ENCODE results near the gene CAPN9. TPM values are rescaled to one million over a fixed set of nuclear protein-coding genes. Genes with fewer than 3 reads are reported as not detected.

CAPN9 gene
- total and polyA plus RNA-seq, 9 of the 15 experiments (the other 6 are each of a cell fraction or from before 2014, with no cell fraction given), result not detected

GRCh38 chr1:230818901-230819300, 71.7 kb downstream of the CAPN9 start:
- H3K36me3 ChIP-seq (ENCODE audit: control insufficient read depth, insufficient read depth, low read length), result no peaks in the 10 kb centered on the region
- H3K4me2 ChIP-seq (ENCODE audit: insufficient read depth, low read length), result no peak overlapping the region
- peaks cover 26 to 51% of the 10 kb centered on the region in 2 experiments; a peak in 4 of 5 replicates for H3K27me3 ChIP-seq (ENCODE audit: control insufficient read depth in 2 of 2, insufficient read depth in 2 of 2, low read length in 2 of 2)
- ATAC-seq (no peak), FAIRE-seq (no peak), DNase-seq (ENCODE audit: extremely low read depth in 1 of 4, low spot score in 3 of 4) (no peak)
- no peaks in the 10 kb centered on the region for H3K9me1 ChIP-seq (ENCODE audit: control insufficient read depth, insufficient read depth, low read length)
- ChIA-PET POLR2A (interaction anchor here (1.5 kb wide), 1 partner anchor 10 kb away, joined by 3 read pairs; no protein-coding TSS in a partner anchor), CTCF (ENCODE audit: low intra/inter-chr PET ratio) (no interaction called here)
- intact Hi-C loops (cut with micrococcal nuclease) (no loop called here), in situ Hi-C loops (cut with MboI) (no loop called here)
- no peaks in the 10 kb centered on the region for H3K79me2 ChIP-seq (ENCODE audit: control insufficient read depth, insufficient read depth, low read length)
- no peaks in the 10 kb centered on the region for H3K4me1 ChIP-seq (replicated peaks in 1 of 2; ENCODE audit: control insufficient read depth in 2 of 2, insufficient read depth in 2 of 2, low read length in 2 of 2)
- 0% methylated on average over 6 of the region's 6 CpGs for WGBS (ENCODE audit: insufficient coverage, low coverage, missing lambda C conversion rate)
- H3K9me3 ChIP-seq (replicated peaks; ENCODE audit: control insufficient read depth, insufficient read depth, low read depth, low read length), result no peaks in the 10 kb centered on the region
- no peak overlapping the region for H3K9ac ChIP-seq (ENCODE audit: insufficient read depth in 1 of 2, low read depth in 2 of 2, low read length in 2 of 2)
- no TSS peak for BruUV-seq (replicated peaks)
- no peak for TF ChIP-seq RBM39 (optimal IDR thresholded peaks at IDR 0.05; ENCODE audit: low read depth, low read length)
- TF ChIP-seq, protein P1, sequence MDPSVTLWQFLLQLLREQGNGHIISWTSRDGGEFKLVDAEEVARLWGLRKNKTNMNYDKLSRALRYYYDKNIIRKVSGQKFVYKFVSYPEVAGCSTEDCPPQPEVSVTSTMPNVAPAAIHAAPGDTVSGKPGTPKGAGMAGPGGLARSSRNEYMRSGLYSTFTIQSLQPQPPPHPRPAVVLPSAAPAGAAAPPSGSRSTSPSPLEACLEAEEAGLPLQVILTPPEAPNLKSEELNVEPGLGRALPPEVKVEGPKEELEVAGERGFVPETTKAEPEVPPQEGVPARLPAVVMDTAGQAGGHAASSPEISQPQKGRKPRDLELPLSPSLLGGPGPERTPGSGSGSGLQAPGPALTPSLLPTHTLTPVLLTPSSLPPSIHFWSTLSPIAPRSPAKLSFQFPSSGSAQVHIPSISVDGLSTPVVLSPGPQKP (CRISPR knock-in tag; IDR thresholded peaks at IDR 0.05), result no peak
- no peak for TF ChIP-seq FOSL1 (tag; conservative IDR thresholded peaks at IDR 0.05)
- TF ChIP-seq NRF1 (conservative IDR thresholded peaks at IDR 0.05 in 1 of 2, IDR thresholded peaks at IDR 0.05 in 1 of 2), result no peak
- no peak for TF ChIP-seq STAT6 (CRISPR knock-in tag; IDR thresholded peaks at IDR 0.05)
- TF ChIP-seq CLOCK (CRISPR knock-in tag; IDR thresholded peaks at IDR 0.05; ENCODE audit: borderline replicate concordance), result no peak
- no peak for TF ChIP-seq ZNF707 (CRISPR knock-in tag; conservative IDR thresholded peaks at IDR 0.05)
- TF ChIP-seq, protein P2, sequence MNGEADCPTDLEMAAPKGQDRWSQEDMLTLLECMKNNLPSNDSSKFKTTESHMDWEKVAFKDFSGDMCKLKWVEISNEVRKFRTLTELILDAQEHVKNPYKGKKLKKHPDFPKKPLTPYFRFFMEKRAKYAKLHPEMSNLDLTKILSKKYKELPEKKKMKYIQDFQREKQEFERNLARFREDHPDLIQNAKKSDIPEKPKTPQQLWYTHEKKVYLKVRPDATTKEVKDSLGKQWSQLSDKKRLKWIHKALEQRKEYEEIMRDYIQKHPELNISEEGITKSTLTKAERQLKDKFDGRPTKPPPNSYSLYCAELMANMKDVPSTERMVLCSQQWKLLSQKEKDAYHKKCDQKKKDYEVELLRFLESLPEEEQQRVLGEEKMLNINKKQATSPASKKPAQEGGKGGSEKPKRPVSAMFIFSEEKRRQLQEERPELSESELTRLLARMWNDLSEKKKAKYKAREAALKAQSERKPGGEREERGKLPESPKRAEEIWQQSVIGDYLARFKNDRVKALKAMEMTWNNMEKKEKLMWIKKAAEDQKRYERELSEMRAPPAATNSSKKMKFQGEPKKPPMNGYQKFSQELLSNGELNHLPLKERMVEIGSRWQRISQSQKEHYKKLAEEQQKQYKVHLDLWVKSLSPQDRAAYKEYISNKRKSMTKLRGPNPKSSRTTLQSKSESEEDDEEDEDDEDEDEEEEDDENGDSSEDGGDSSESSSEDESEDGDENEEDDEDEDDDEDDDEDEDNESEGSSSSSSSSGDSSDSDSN (IDR thresholded peaks at IDR 0.05; ENCODE audit: borderline replicate concordance in 1 of 2, low read depth in 2 of 2, low read length in 2 of 2), result no peak
- TF ChIP-seq SMARCB1 (IDR thresholded peaks at IDR 0.05; ENCODE audit: insufficient read length, low read depth), result no peak
- no peak for TF ChIP-seq GTF2A2 (tag; IDR thresholded peaks at IDR 0.05)
- TF ChIP-seq TEAD4 (IDR thresholded peaks at IDR 0.05; ENCODE audit: low read length), result no peak
- TF ChIP-seq TEAD4 (CRISPR knock-in tag; IDR thresholded peaks at IDR 0.05; ENCODE audit: borderline replicate concordance), result no peak
- no peak overlapping the region for H3K27ac ChIP-seq (ENCODE audit: extremely low read depth, low read depth, low read length)
- H3K4me3 ChIP-seq, result no peak overlapping the region
- H2AFZ ChIP-seq (ENCODE audit: low read depth, low read length), result no peak overlapping the region
- no peaks in the 10 kb centered on the region for H4K20me1 ChIP-seq (replicated peaks; ENCODE audit: control insufficient read depth, insufficient read depth, low read length)
